Transverse colon (tissue), 4 donors: ENCODE data around the gene IQCK. TPM values are rescaled to one million over a fixed set of nuclear protein-coding genes. Genes with fewer than 3 reads are reported as not detected.
A peak's percentile ranks its signal among the peaks of the same experiment; 100 is the strongest.

Experiments used
- DNase-seq: peaks from one replicate; pipeline ENCODE4 v3.0.0-alpha.2; 2019
- H3K27ac ChIP-seq, 4 donors: fragments of 200-600 bp; sonication (generic); 2 replicates each; pipeline ENCODE4 v1.5.1; 2016 to 2018; ENCODE audit warnings: inconsistent platforms in 4 of 4
- H3K27me3 ChIP-seq: fragments of 200-600 bp; sonication (generic); 2 replicates; pipeline ENCODE4 v1.5.1; 2017; ENCODE audit warnings: inconsistent platforms
- H3K36me3 ChIP-seq, 4 donors: fragments of 200-600 bp; sonication (generic); 2 replicates each; pipeline ENCODE4 v1.5.1; 2017 to 2019; ENCODE audit warnings: inconsistent platforms in 4 of 4
- H3K4me1 ChIP-seq, 4 donors: fragments of 200-600 bp; sonication (generic); 2 replicates each; pipeline ENCODE4 v1.5.1; 2017 to 2020; ENCODE audit warnings: inconsistent platforms in 4 of 4
- H3K4me3 ChIP-seq, 4 donors: fragments of 200-600 bp; sonication (generic); 1 replicate in 1 of 4; 2 replicates in 3 of 4; pipeline versions ENCODE4 v1.5.1 to v1.6.1; 2017 to 2019; ENCODE audit warnings: inconsistent platforms in 4 of 4
- H3K9me3 ChIP-seq, 2 donors: fragments of 200-600 bp; sonication (generic); 2 replicates each; pipeline ENCODE4 v1.5.1; 2017 to 2019; ENCODE audit warnings: inconsistent platforms in 2 of 2
- CTCF ChIP-seq, 5 experiments: fragments of 200-600 bp in 3 of 5; fragments of 450-650 bp in 2 of 5; sonication (generic) in 3 of 5; IDR thresholded peaks; 1 replicate in 2 of 5; 2 replicates in 3 of 5; pipeline ENCODE4 v1.5.1; 2016 to 2017; ENCODE audit warnings: antibody characterized with exemption in 5 of 5, inconsistent platforms in 3 of 5, mild to moderate bottlenecking in 2 of 5, moderate library complexity in 1 of 5
- EP300 ChIP-seq: sonication (generic); formaldehyde crosslinking; IDR thresholded peaks from one replicate; pipeline ENCODE4 v1.6.1; 2017; ENCODE audit warnings: antibody characterized with exemption, low read depth
- POLR2A ChIP-seq: fragments of 450-650 bp; IDR thresholded peaks from one replicate; pipeline ENCODE4 v1.6.1; 2016; ENCODE audit warnings: antibody characterized with exemption, mild to moderate bottlenecking, moderate library complexity
- POLR2AphosphoS5 ChIP-seq, 3 donors: sonication (generic); formaldehyde crosslinking; IDR thresholded peaks; one replicate each; pipeline ENCODE4 v1.6.1; 2016; ENCODE audit warnings: antibody characterized with exemption in 3 of 3
- WGBS, 2 donors: methylation state at CpG; one replicate each; pipeline ENCODE4 v1.1.5; 2018; ENCODE audit warnings: low coverage in 1 of 2; 5-methylcytosine and 5-hydroxymethylcytosine counted together
- in situ Hi-C, 4 donors: fragments of 200-750 bp; cut with MboI; loops; one replicate each; pipeline versions ENCODE4 v1.15.0 to v1.15.1; 2017; ENCODE audit warnings: low sequenced_read_pairs in 3 of 4, low pct_ligation_motif_present in 1 of 4, low pct_unique_long_range_greater_than_20kb in 1 of 4
- intact Hi-C: fragments of 100-400 bp; cut with DNase I; formaldehyde crosslinking; loops from one replicate; pipeline ENCODE4 v1.15.1; 2023; ENCODE audit warnings: low total_unique reads
- total RNA-seq, 4 donors: library from RNA; depleted of rRNA; stranded (reverse); fragments of >200 nt; gene quantifications; one replicate each; pipeline ENCODE4 v1.1.0, GENCODE V29; 2016

The IQCK gene
- total RNA-seq, 4 donors from 2014 or later, result 8.3 to 18.2 (median 12.7) TPM

GRCh38 chr16:19743816-19744159, 25.7 kb downstream of the IQCK start:
- Histone ChIP-seq H3K36me3 (no peaks in the 10 kb centered on the region), H3K9me3 (no peaks in the 10 kb centered on the region), H3K4me3 (no peak overlapping the region), H3K4me1 (peaks cover 0 to 22% (median 11%) of the 10 kb centered on the region in 4 donors), H3K27me3 (no peaks in the 10 kb centered on the region), H3K27ac (peak overlapping the region in 1 of 4 donors; percentile 45)
- intact Hi-C loops, result no loop called here
- DNase-seq, result no peak
- in situ Hi-C loops, result no loop called here
- TF ChIP-seq POLR2A (no peak), POLR2AphosphoS5 (IDR thresholded peaks at IDR 0.05) (no peak)

GRCh38 chr16:19744670-19745069, 26.6 kb downstream of the IQCK start:
- Histone ChIP-seq H3K27me3 (no peaks in the 10 kb centered on the region), H3K27ac (no peak overlapping the region), H3K9me3 (no peaks in the 10 kb centered on the region), H3K4me3 (no peak overlapping the region), H3K4me1 (peaks cover 0 to 26% (median 11%) of the 10 kb centered on the region in 4 donors), H3K36me3 (no peaks in the 10 kb centered on the region)
- TF ChIP-seq EP300 (no peak), CTCF (IDR thresholded peaks at IDR 0.05) (no peak), POLR2AphosphoS5 (IDR thresholded peaks at IDR 0.05) (no peak), POLR2A (no peak)
- DNase-seq, result no peak
- intact Hi-C loops (no loop called here), in situ Hi-C loops (no loop called here)
- 32 to 42% methylated on average over 3 of the region's 3 CpGs for WGBS, 2 donors

GRCh38 chr16:19745286-19746010, 27.4 kb downstream of the IQCK start:
- Histone ChIP-seq H3K27me3 (no peaks in the 10 kb centered on the region), H3K36me3 (no peaks in the 10 kb centered on the region), H3K9me3 (no peaks in the 10 kb centered on the region), H3K27ac (no peak overlapping the region), H3K4me1 (peaks cover 0 to 26% (median 11%) of the 10 kb centered on the region in 4 donors), H3K4me3 (no peak overlapping the region)
- DNase-seq, result no peak
- 72 to 81% methylated on average over 5 to 9 of the region's 9 CpGs for WGBS, 2 donors
- in situ Hi-C loops (no loop called here), intact Hi-C loops (no loop called here)
- TF ChIP-seq POLR2AphosphoS5 (IDR thresholded peaks at IDR 0.05) (no peak), CTCF (IDR thresholded peaks at IDR 0.05) (no peak), EP300 (no peak), POLR2A (no peak)

- H3K36me3 ChIP-seq, result no peaks in the 10 kb centered on the region
- H3K27ac ChIP-seq, result no peak overlapping the region
- no peak overlapping the region for H3K4me3 ChIP-seq
- intact Hi-C loops, result no loop called here
- no peak for DNase-seq
- WGBS, 2 donors, result 65 to 70% methylated on average over 2 to 4 of the region's 4 CpGs
- in situ Hi-C loops, result no loop called here
- peaks cover 0 to 26% (median 11%) of the 10 kb centered on the region in 4 donors for H3K4me1 ChIP-seq
- no peaks in the 10 kb centered on the region for H3K27me3 ChIP-seq
- TF ChIP-seq CTCF (IDR thresholded peaks at IDR 0.05), result no peak
- no peak for TF ChIP-seq POLR2A
- no peak for TF ChIP-seq POLR2AphosphoS5 (IDR thresholded peaks at IDR 0.05)
- no peak for TF ChIP-seq EP300
- no peaks in the 10 kb centered on the region for H3K9me3 ChIP-seq
These were observed 28.5 kb downstream of the IQCK start for GRCh38 chr16:19746561-19746960.
